ENCODE results near the gene TEAD3.
A peak's percentile ranks its signal among the peaks of the same experiment; 100 is the strongest.

The TEAD3 gene

DNA sequence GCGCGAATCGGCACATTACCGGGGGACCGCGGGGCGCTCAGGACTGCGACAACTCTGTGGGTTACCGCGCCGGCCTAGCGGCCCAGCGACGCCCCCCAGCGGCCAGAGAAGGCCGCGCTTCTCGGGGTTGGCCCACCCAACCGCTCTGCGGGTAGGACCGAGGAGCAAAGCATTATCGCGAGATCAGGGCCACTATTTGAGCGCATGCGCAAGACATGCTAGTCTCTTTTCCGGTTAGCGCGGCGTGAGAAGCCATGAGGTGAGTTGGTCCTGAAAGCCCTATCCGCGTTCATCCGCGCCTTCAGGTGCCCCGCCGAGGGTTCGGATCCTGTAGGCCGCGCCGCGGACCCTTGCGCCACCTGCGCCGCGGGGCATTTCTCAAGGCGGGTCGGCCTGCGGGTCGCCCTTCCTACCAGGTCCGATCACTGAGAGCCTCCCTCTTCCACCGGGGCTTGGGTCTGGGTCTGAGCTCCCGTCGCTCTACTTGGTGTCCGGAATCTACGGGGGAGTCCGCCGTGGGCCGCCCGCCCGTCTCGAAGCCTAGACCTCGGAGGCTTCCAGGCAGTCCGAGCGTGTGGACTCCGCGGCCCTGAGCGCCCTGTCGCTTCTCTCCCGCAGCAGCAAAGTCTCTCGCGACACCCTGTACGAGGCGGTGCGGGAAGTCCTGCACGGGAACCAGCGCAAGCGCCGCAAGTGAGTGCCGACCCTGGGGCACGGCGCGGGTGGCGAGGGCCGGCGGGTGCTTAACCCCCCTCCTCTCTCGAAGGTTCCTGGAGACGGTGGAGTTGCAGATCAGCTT is 28.5 kb downstream of the TEAD3 start, which contains the start of gene RPL10A:
Gene RPL10A (plus strand): TSS at position 221 of the 799 bp plus-strand sequence. CDS start 34 bp downstream, at position 255.
- ATAC-seq (ENCODE audit: insufficient read depth, low read depth) (peak; percentile 90), DNase-seq (peak; percentile 97)
- H2AFZ ChIP-seq (ENCODE audit: low read depth, low read length) = peak within 1 kb of the TSS; percentile 99
- peak within 1 kb of the TSS; percentile 85 for H3K4me2 ChIP-seq (ENCODE audit: insufficient read depth, low read length)
- H3K27me3 ChIP-seq (ENCODE audit: insufficient read depth, low read length, poor library complexity) = no peaks in the 10 kb centered on the region
- H3K9me3 ChIP-seq (ENCODE audit: insufficient read depth, low read length, severe bottlenecking) = no peaks in the 10 kb centered on the region
- H3K4me3 ChIP-seq (ENCODE audit: low read depth in 1 of 2, low read length in 2 of 2) = peak within 1 kb of the TSS; percentile 67 to 73; a peak in 3 of 4 replicates
- peak within 1 kb of the TSS; percentile 82 for H3K9ac ChIP-seq (ENCODE audit: low read depth, low read length)
- H3K36me3 ChIP-seq (ENCODE audit: insufficient read depth, low read length) = peaks cover 56% of the 10 kb centered on the region
- peaks cover 30% of the 10 kb centered on the region for H3K79me2 ChIP-seq (ENCODE audit: insufficient read depth, low read length)
- peaks cover 46% of the 10 kb centered on the region for H4K20me1 ChIP-seq (ENCODE audit: insufficient read depth, low read length)
- H3K27ac ChIP-seq (ENCODE audit: low read length) = peak within 1 kb of the TSS; percentile 87
- TF ChIP-seq EZH2 (IDR thresholded peaks at IDR 0.05; ENCODE audit: borderline replicate concordance, low read depth, low read length, severe bottlenecking) = no peak
- TF ChIP-seq, protein P1, sequence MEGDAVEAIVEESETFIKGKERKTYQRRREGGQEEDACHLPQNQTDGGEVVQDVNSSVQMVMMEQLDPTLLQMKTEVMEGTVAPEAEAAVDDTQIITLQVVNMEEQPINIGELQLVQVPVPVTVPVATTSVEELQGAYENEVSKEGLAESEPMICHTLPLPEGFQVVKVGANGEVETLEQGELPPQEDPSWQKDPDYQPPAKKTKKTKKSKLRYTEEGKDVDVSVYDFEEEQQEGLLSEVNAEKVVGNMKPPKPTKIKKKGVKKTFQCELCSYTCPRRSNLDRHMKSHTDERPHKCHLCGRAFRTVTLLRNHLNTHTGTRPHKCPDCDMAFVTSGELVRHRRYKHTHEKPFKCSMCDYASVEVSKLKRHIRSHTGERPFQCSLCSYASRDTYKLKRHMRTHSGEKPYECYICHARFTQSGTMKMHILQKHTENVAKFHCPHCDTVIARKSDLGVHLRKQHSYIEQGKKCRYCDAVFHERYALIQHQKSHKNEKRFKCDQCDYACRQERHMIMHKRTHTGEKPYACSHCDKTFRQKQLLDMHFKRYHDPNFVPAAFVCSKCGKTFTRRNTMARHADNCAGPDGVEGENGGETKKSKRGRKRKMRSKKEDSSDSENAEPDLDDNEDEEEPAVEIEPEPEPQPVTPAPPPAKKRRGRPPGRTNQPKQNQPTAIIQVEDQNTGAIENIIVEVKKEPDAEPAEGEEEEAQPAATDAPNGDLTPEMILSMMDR (IDR thresholded peaks at IDR 0.05; ENCODE audit: borderline replicate concordance, extremely low read depth, low read length, poor library complexity, severe bottlenecking) = peak; percentile 97
- peaks cover 32% of the 10 kb centered on the region for H3K4me1 ChIP-seq (ENCODE audit: insufficient read depth, low read length)

DNA sequence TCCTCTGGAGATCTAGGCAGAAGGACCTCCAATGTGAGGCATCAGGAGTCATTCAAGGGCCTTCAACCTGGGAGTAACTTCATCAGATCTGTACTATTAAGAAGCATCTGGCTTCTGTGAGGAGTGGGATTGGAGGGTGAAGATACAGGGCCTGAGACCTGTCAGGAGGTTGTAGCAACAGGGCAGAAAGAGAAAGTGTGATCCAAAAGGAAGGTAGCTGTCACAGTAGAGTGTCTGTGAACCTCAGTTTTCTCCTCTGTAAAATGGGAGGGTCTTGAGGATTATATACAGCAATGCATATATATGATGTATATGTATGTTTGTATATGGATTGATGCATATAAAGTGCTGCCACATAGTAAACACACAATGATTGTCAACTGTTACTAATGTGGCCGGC is 31.2 kb downstream of the TEAD3 start:
- no peak overlapping the region for H3K9ac ChIP-seq (ENCODE audit: low read depth, low read length)
- H3K9me3 ChIP-seq (ENCODE audit: insufficient read depth, low read length, severe bottlenecking) = no peaks in the 10 kb centered on the region
- H3K36me3 ChIP-seq (ENCODE audit: insufficient read depth, low read length) = peaks cover 42% of the 10 kb centered on the region
- DNase-seq (no peak), ATAC-seq (ENCODE audit: insufficient read depth, low read depth) (no peak)
- no peak overlapping the region for H2AFZ ChIP-seq (ENCODE audit: low read depth, low read length)
- H3K4me3 ChIP-seq (ENCODE audit: low read depth in 1 of 2, low read length in 2 of 2) = no peak overlapping the region
- no peak overlapping the region for H3K4me2 ChIP-seq (ENCODE audit: insufficient read depth, low read length)
- peaks cover 25% of the 10 kb centered on the region for H3K4me1 ChIP-seq (ENCODE audit: insufficient read depth, low read length)
- H3K79me2 ChIP-seq (ENCODE audit: insufficient read depth, low read length) = peaks cover 25% of the 10 kb centered on the region
- H3K27me3 ChIP-seq (ENCODE audit: insufficient read depth, low read length, poor library complexity) = no peaks in the 10 kb centered on the region
- peaks cover 22% of the 10 kb centered on the region for H4K20me1 ChIP-seq (ENCODE audit: insufficient read depth, low read length)
- H3K27ac ChIP-seq (ENCODE audit: low read length) = no peak overlapping the region
- TF ChIP-seq, protein P1 (IDR thresholded peaks at IDR 0.05; ENCODE audit: borderline replicate concordance, extremely low read depth, low read length, poor library complexity, severe bottlenecking) = no peak
- no peak for TF ChIP-seq EZH2 (IDR thresholded peaks at IDR 0.05; ENCODE audit: borderline replicate concordance, low read depth, low read length, severe bottlenecking)

DNA sequence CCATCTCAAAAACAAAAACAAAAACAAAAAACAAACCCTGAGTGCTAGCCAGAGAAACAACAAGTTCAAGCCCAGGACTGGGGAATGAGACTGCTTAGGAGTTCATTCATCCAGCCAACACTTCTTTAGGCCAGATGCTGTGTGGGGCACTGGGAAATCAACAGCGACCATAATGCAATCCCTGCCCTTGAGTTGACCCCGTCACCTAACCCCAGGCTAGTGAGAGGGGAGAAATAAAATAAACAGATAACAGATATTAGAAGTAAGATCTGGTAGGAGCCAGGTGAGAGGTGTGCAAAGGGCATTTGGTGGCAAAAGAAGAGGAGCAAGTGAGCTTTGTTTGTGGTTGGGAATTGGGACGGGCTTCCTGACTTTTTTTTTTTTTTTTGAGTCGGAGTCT is 33.6 kb downstream of the TEAD3 start:
- H3K36me3 ChIP-seq (ENCODE audit: insufficient read depth, low read length) = peaks cover 34% of the 10 kb centered on the region
- TF ChIP-seq, protein P1 (IDR thresholded peaks at IDR 0.05; ENCODE audit: borderline replicate concordance, extremely low read depth, low read length, poor library complexity, severe bottlenecking) = no peak
- no peak for TF ChIP-seq EZH2 (IDR thresholded peaks at IDR 0.05; ENCODE audit: borderline replicate concordance, low read depth, low read length, severe bottlenecking)
- H3K4me2 ChIP-seq (ENCODE audit: insufficient read depth, low read length) = no peak overlapping the region
- peaks cover 1% of the 10 kb centered on the region for H3K79me2 ChIP-seq (ENCODE audit: insufficient read depth, low read length)
- no peak for ATAC-seq (ENCODE audit: insufficient read depth, low read depth)
- no peak overlapping the region for H2AFZ ChIP-seq (ENCODE audit: low read depth, low read length)
- no peaks in the 10 kb centered on the region for H3K27me3 ChIP-seq (ENCODE audit: insufficient read depth, low read length, poor library complexity)
- no peak overlapping the region for H3K27ac ChIP-seq (ENCODE audit: low read length)
- H4K20me1 ChIP-seq (ENCODE audit: insufficient read depth, low read length) = no peaks in the 10 kb centered on the region
- no peak overlapping the region for H3K9ac ChIP-seq (ENCODE audit: low read depth, low read length)
- no peak for DNase-seq
- no peaks in the 10 kb centered on the region for H3K9me3 ChIP-seq (ENCODE audit: insufficient read depth, low read length, severe bottlenecking)
- no peak overlapping the region for H3K4me3 ChIP-seq (ENCODE audit: low read depth in 1 of 2, low read length in 2 of 2)
- H3K4me1 ChIP-seq (ENCODE audit: insufficient read depth, low read length) = peaks cover 9% of the 10 kb centered on the region

Data from DND-41 (cell line).